NCI-H146 (cell line): ENCODE results near the gene ADCK1.
"Not testable (repeated sequence)": the region's sequence is repeated elsewhere in the genome, so short reads cannot be mapped to it uniquely, and the experiment has no call there.

Experiments used
- DNase-seq: peaks from one replicate; lab custom pipeline; 2025; lab: John Stamatoyannopoulos, UW

Gene ADCK1

DNA sequence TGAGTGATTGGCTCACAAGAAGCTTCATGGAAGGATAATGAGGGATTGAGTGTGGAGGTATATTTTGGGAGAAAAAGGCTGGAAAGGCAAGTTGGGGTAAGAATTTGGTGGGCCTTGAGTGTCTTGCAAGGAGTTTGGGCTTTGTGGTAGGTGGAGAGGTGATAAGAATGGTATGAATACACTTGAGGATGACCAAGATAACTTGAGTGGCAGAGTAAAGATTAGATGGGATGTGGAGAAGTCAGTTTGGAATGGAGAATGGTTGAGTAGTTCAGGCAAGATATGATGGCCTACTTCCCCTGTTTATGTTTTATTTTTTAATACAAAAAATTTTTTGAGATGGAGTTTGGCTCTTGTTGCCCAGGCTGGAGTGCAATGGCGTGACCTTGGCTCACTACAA is 9.1 kb downstream of the ADCK1 start:
- no peak for DNase-seq

DNA sequence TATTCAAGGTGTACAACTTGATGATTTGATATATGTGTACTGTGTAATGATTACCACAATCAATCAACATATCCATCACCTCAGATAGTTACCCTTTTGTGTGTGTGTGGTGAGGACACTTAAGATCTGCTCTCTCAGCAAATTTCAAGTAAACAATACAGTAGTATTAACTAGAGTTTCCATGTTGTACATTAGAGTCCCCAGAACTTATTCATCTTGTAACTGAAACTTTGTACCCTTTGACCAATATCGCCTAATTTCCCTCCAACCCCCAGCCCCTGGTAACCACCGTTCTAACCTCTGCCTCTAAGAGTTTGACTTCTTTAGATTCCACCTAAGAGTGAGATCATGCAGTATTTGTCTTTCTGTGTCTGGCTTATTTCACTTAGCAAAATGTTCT is 12.1 kb downstream of the ADCK1 start:
- DNase-seq, result no peak

- not testable (repeated sequence) for DNase-seq
These were observed 12.8 kb downstream of the ADCK1 start for GRCh38 chr14:77812682-77813081.

DNA sequence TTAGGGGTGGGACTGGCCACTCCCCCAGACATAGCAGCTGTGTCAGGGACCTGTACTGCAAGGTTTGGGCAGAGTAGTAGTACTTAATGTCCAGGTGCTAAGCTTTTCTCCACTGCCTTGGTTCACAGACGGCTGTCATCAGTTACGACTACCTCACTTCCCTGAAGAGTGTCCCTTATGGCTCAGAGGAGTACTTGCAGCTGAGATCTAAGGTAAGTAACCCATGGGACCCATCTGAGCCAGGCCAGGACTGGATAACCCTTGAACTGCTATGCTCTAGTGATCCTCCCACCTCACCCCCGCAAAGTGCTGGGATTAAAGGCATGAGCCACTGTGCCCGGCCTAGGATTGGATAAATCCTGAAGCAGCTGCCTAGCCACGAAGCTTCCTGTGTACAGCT is 22.4 kb downstream of the ADCK1 start:
- no peak for DNase-seq

DNA sequence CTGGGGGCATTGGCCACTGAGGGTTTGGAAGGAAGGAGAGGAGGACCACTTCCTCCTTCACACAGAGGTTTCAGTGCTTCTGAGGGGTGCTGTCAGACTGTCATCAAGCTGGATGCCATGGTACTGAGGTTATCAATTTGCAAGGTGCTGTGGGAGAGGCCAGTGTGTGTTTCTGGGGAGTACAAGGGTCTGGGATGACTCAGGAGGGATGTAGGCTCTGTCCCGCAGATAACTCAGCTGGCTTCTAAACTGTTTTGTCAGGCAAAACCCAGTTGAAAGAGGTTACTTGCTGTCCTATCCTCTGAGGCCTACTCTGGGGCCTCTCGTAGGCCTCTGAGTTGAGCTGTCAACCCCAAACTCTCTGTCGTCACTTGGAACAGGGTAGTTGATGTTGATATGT is 22.8 kb downstream of the ADCK1 start:
- no peak for DNase-seq

- DNase-seq, result no peak
These were observed 23.5 kb downstream of the ADCK1 start for GRCh38 chr14:77823378-77823777.

- no peak for DNase-seq
These were observed 26.1 kb downstream of the ADCK1 start for GRCh38 chr14:77825895-77826519.

DNA sequence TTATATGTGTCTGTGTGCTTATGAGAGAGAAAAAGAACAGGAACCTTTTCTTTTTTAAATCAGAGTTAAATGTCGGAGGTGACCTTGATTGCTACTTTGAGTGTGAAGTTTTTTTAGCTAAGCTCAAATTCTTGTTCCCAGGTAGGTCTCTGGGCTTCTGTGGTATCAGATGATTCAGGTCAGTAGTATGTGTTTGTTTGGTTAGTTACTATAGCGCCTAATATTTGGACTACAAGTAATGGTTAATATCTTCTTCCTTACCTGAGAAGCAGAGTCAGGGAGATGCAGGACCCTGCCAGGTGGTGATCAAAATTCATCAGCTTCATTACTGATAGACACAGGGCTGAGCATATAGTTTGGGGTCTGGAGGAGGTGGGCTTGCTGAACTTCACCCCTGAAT is 30.8 kb downstream of the ADCK1 start:
- no peak for DNase-seq

DNA sequence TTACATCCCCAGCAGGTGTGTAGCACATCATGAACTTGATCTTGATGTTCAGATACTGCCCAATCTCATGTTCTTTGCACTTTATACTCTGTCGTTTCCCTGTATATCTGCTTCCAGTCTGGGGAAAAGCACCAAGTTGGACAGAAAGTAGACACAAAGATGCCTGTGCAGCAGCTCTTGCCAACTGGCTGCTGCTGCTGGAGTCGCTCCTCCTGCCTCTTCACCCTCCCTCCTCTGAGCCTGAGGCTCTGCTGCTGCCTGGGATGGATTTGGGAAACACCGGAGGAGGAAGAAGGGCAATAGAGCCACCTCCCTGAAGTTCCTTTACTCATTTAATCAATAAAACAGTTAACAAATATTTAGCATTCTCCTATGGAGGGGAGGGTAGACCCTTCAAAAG is 32.4 kb downstream of the ADCK1 start:
- DNase-seq, result no peak

DNA sequence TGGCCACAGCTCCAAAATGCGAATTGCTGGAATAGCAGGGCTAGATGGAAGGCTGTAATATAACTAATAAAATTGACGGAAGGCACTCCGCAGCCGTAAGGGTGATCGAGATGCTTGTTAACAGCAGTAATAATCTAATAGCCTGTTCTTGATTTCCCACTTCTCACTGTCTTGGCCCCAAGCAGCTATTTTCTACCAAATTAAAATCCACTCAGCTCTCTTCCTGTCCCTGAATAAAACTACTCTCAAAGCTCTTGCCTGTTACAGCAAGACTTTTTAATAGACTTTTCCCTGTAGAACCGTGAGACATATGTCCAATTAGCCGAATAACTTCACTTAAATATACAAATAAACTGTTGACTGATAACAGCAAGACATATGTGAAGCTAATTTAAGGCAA is 38.0 kb downstream of the ADCK1 start:
- no peak for DNase-seq

- no peak for DNase-seq
These were observed 39.1 kb downstream of the ADCK1 start for GRCh38 chr14:77838831-77839511.

GRCh38 chr14:77843195-77843594 is 43.3 kb downstream of the ADCK1 start:
- no peak for DNase-seq

GRCh38 chr14:77843651-77844050 is 43.7 kb downstream of the ADCK1 start:
- DNase-seq, result no peak

DNA sequence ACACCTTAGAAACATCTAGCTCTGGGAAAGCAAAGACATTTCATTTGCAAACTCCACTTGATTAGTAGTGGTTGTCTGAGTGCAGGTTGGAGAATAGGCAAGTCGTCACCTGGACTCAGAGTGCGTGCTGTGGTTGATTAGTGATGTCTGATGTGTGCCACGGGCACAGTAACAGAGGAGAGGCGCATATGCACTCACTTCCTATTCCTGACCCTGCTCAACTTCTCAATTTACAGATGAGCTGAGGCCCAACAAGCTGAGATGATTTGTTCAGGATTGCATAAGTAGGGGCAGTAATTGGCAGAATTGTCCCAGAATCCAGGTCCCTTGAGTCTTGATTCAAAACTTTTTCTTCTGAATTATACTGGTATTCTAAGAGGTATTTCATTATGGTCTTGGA is 44.9 kb downstream of the ADCK1 start:
- DNase-seq, result no peak

GRCh38 chr14:77848031-77848430 is 48.1 kb downstream of the ADCK1 start:
- no peak for DNase-seq

- no peak for DNase-seq
These were observed 49.8 kb downstream of the ADCK1 start for GRCh38 chr14:77849711-77850110.

DNA sequence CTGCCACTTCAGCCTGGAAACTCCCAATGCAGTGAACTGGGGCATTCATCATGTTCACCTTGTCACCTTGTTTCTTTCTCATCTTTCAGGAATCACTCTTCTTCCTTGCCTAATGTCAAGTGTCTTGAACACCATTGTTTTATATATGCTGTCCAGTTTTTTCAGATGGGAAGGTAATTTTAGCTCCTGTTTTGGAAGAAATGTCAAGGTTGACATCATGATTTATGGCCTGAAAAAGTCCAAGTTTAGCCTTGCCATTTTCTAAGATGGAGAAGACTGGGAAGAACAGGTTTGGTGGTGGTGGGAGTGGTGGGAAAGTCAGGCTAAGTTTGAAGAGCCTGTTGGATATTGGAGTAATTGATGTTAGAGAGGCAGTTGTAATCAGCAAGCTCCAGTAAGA is 54.0 kb downstream of the ADCK1 start:
- no peak for DNase-seq

DNA sequence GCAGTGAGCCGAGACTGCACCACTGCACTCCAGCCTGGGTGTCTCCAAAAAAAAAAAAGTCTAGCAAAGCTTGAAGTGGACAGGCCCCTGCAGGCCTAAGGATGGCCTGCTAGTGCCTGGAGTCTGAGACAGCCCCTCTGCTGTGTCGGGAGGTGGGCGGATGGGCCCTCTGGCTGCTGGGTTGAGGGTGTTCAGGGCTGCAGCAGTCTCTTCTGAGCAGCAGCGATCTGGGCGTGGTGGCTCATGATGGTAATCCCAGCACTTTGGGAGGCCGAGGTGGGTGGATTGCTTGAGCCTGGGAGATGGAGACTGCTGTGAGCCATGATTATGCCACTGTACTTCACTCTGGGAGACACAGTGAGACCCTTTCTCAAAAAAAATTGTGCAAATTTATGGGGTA is 57.0 kb downstream of the ADCK1 start:
- DNase-seq, result no peak

- peak; percentile 5 for DNase-seq
These were observed 60.1 kb downstream of the ADCK1 start for GRCh38 chr14:77859934-77860570.

- no peak for DNase-seq
These were observed 61.3 kb downstream of the ADCK1 start for GRCh38 chr14:77861201-77861600.

DNA sequence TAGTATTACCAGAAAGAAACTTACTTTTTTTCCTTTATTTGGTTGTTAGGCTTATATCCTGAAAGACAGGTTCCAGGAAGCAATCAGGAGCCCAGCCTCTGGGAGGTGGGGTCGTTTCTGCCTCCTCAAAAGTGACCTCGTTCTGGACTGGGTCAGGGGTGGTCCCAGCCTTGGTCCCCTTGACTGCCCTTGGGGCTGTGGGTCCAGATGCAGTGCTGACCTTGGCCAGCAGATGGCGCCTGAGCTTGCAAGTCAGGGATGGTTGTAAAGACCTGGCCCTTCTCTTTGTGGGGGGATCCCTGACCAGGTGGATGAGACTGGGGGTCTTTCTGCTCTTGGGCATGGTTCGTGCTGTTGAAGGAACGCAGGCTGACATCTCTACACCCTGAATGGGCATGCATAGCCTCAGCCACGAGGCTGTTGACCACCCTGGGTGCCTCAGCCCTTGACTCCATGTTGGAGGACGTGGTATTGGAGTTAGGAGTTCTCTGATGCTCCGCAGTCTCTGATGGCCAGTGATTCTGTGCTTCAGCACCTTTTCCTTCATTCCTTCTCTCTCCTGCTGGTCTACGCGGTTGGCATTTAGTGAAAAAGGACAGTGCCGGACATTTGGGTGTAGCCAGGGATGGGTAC is 62.4 kb downstream of the ADCK1 start:
- DNase-seq, result peak; percentile 32

DNA sequence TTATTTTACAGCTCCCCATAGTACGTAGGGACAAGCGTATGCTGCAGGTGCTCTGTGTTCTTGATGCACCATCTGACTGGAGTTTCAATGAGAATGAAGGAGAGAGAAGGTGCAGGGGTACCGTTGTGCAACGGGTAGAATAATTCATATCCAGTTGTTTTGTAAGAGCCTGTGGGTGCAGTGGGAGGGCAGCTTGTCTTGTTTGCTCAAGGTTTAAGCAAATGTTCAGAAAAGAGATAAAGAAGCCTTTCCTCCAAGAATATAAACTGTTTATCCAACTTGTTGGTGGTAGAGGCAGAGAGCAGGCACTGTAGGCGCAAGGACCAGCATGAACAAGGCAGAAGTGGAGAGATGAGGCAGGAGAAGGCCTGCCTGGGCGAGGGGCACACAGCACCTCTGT is 64.2 kb downstream of the ADCK1 start:
- no peak for DNase-seq

DNA sequence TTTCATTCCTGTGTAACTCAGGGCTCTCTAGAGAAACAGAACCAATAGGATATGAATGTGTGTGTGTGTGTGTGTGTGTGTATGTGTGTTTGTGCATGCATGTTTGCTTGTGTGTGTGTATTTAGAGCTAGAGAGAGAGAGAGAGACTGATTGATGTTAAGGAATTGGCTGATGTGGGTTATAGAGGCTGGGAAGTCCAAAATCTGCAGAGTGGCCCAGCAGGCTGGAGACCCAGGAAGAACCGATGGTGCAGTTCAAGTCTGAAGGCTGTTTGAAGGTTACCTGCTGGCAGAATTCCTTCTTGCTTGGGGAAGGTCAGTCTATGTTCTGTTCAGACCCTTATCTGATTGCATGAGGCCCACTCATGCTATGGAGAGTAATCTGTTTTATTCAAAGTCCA is 64.7 kb downstream of the ADCK1 start:
- no peak for DNase-seq
